Breast epithelium (tissue), 4 donors: Measurements from ENCODE around the gene ZNF487. TPM values are rescaled to one million over a fixed set of nuclear protein-coding genes. Genes with fewer than 3 reads are reported as not detected.
"Not testable (repeated sequence)": the region's sequence is repeated elsewhere in the genome, so short reads cannot be mapped to it uniquely, and the experiment has no call there.

Experiments used
- DNase-seq, 2 donors: peaks; one replicate each; pipeline ENCODE4 v3.0.0-alpha.2; 2019; ENCODE audit warnings: low spot score in 2 of 2
- H3K27ac ChIP-seq, 2 donors: fragments of 200-600 bp; sonication (generic) in 1 of 2; one replicate each; pipeline ENCODE4 v1.5.1; 2016 to 2019; ENCODE audit warnings: mild to moderate bottlenecking in 1 of 2
- H3K27me3 ChIP-seq, 2 donors: fragments of 200-600 bp; sonication (generic) in 1 of 2; one replicate each; pipeline versions ENCODE4 v1.5.1 to v1.6.0; 2017 to 2019; ENCODE audit warnings: control low read depth in 1 of 2, mild to moderate bottlenecking in 1 of 2
- H3K36me3 ChIP-seq: fragments of 200-600 bp; one replicate; pipeline ENCODE4 v1.5.1; 2019
- H3K4me1 ChIP-seq, 2 donors: fragments of 200-600 bp; sonication (generic); one replicate each; pipeline ENCODE4 v1.5.1; 2016 to 2019; ENCODE audit warnings: control low read depth in 1 of 2
- H3K4me3 ChIP-seq, 3 donors: fragments of 200-600 bp; sonication (generic); 1 replicate in 2 of 3; 2 replicates in 1 of 3; pipeline ENCODE4 v1.5.1; 2016 to 2019; ENCODE audit warnings: mild to moderate bottlenecking in 3 of 3, moderate library complexity in 2 of 3
- H3K9me3 ChIP-seq, 2 donors: fragments of 200-600 bp; sonication (generic) in 1 of 2; one replicate each; pipeline ENCODE4 v1.5.1; 2016 to 2019; ENCODE audit warnings: control low read depth in 1 of 2
- CTCF ChIP-seq, 3 donors: fragments of 450-650 bp; IDR thresholded peaks; one replicate each; pipeline ENCODE4 v1.5.1; 2016 to 2017; ENCODE audit warnings: antibody characterized with exemption in 3 of 3, mild to moderate bottlenecking in 3 of 3, moderate library complexity in 3 of 3
- POLR2A ChIP-seq: fragments of 450-650 bp; IDR thresholded peaks from one replicate; pipeline ENCODE4 v1.6.1; 2016; ENCODE audit warnings: antibody characterized with exemption, mild to moderate bottlenecking, moderate library complexity
- POLR2AphosphoS5 ChIP-seq, 3 donors: sonication (generic); formaldehyde crosslinking; IDR thresholded peaks; one replicate each; pipeline ENCODE4 v1.6.1; 2017; ENCODE audit warnings: antibody characterized with exemption in 3 of 3
- intact Hi-C: fragments of 100-400 bp; cut with DNase I; formaldehyde crosslinking; loops from one replicate; pipeline ENCODE4 v1.15.1; 2023; ENCODE audit warnings: low total_unique reads
- total RNA-seq, 3 donors: library from RNA; depleted of rRNA; stranded (reverse); fragments of >200 nt; gene quantifications; one replicate each; pipeline ENCODE4 v1.1.0, GENCODE V29; 2016

Gene ZNF487
- total RNA-seq, 3 donors from 2014 or later: 8.5 to 16.4 (median 12.8) TPM

- no peaks in the 10 kb centered on the region for H3K36me3 ChIP-seq
- H3K27ac ChIP-seq: peak overlapping the region in 1 of 2 donors; percentile 29
- DNase-seq: no peak
- H3K9me3 ChIP-seq: no peaks in the 10 kb centered on the region
- no peaks in the 10 kb centered on the region for H3K27me3 ChIP-seq
- no peak for TF ChIP-seq POLR2A
- TF ChIP-seq POLR2AphosphoS5 (IDR thresholded peaks at IDR 0.05): no peak
- no peak for TF ChIP-seq CTCF (IDR thresholded peaks at IDR 0.05)
- H3K4me3 ChIP-seq: no peak overlapping the region
- peaks cover 5 to 6% of the 10 kb centered on the region in 2 donors for H3K4me1 ChIP-seq
- intact Hi-C loops: no loop called here
Measured at GRCh38 chr10:43452356-43452914, 15.5 kb downstream of the ZNF487 start.

DNA sequence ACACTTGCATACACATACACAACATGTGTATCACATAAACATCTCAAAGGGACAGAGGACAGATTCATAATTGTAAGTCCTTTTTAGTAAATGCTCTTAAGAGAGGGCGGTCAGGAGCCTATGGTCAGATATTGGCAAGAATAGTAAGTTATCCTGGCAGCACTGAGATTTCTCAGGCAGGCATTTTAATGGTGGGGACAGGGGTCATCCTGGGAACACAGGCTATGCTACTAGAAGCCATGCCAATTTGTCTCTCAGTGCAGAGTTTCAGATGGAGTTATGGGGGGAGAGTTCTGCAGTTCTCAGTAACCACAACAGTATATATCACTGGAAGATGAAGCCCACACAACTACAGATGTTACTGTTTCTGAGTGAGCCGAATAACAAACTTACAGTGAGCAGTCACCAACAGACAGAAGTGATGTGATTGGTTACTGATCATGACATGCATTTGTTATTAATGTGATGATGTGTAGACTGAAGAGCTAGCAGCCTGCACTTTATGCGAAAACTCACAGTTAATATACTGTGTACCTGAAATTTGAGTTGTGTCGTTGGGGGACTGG, 16.4 kb downstream of the ZNF487 start:
- intact Hi-C loops: no loop called here
- Histone ChIP-seq H3K4me3 (no peak overlapping the region), H3K4me1 (peaks cover 5 to 6% of the 10 kb centered on the region in 2 donors), H3K36me3 (no peaks in the 10 kb centered on the region), H3K27ac (peak overlapping the region in 1 of 2 donors; percentile 20), H3K9me3 (no peaks in the 10 kb centered on the region), H3K27me3 (no peaks in the 10 kb centered on the region)
- TF ChIP-seq CTCF (IDR thresholded peaks at IDR 0.05): no peak
- TF ChIP-seq POLR2A: no peak
- TF ChIP-seq POLR2AphosphoS5 (IDR thresholded peaks at IDR 0.05): no peak
- DNase-seq: no peak

DNA sequence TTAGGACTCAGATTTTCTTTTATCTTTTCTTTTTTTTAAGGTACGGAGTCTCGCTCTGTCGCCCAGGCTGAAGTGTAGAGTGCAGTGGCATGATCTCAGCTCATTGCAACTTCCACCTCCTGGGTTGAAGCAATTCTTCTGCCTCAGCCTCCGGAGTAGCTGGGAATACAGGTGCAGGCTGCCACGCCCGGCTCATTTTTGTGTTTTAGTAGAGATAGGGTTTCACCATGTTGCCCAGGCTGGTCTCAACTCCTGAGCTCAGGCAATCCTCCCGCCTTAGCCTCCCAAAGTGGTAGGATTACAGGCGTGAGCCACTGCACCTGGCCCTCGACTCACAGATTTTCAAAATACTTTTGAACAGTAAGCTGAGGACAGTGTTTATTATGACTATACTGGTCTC, 17.1 kb downstream of the ZNF487 start:
- H3K27me3 ChIP-seq, H3K9me3 ChIP-seq, H3K4me3 ChIP-seq, H3K4me1 ChIP-seq, intact Hi-C loops, DNase-seq, H3K36me3 ChIP-seq: not testable (repeated sequence)
- H3K27ac ChIP-seq: peak overlapping the region; percentile 49 to 92

DNA sequence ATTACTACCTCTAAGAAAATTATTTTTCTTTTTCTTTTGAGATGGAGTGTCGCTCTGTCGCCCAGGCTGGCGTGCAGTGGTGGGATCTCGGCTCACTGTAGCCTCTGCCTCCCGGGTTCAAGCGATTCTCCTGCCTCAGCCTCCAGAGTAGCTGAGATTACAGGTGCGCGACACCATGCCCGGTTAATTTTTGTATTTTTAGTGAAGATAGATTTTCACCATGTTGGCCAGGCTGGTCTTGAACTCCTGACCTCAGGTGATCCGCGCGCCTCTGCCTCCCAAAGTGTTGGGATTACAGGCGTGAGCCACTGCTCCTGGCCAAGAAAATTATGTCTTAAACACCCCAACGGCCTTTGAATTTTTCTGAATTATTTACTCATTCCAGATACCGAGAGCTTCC, 19.6 kb downstream of the ZNF487 start:
- peak overlapping the region in 1 of 3 donors; percentile 65 for H3K4me3 ChIP-seq
- H3K4me1 ChIP-seq, H3K9me3 ChIP-seq, DNase-seq, H3K27me3 ChIP-seq, H3K36me3 ChIP-seq, intact Hi-C loops: not testable (repeated sequence)
- peak overlapping the region; percentile 92 to 95 for H3K27ac ChIP-seq

DNA sequence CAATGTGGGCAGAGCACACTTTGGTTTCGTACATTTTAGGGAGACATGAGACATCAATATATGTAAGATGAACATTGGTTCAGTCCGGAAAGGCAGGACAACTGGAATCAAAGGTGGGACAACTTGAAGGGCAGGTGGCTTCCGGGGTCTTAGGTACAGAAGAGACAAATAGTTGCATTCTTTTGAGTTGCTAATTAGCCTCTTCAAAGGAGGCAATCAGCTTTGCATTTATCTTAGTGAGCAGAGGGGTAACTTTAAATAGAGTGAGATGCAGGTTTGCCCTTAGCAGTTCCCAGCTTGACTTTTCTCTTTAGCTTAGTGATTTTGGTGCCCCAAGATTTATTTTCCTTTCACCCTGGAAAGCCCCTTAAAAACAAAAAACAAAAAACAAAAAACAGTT, 21.3 kb downstream of the ZNF487 start:
- Histone ChIP-seq H3K36me3 (no peaks in the 10 kb centered on the region), H3K9me3 (no peaks in the 10 kb centered on the region), H3K27ac (no peak overlapping the region), H3K27me3 (no peaks in the 10 kb centered on the region), H3K4me3 (no peak overlapping the region), H3K4me1 (peaks cover 5 to 6% of the 10 kb centered on the region in 2 donors)
- DNase-seq: no peak
- intact Hi-C loops: no loop called here
- TF ChIP-seq POLR2A: no peak

GRCh38 chr10:43461950-43462349, 25.0 kb downstream of the ZNF487 start:
- peak; percentile 33 to 73 (median 55) for TF ChIP-seq CTCF (IDR thresholded peaks at IDR 0.05)
- TF ChIP-seq POLR2A: no peak
- Histone ChIP-seq H3K9me3 (no peaks in the 10 kb centered on the region), H3K36me3 (no peaks in the 10 kb centered on the region), H3K4me3 (peak overlapping the region in 1 of 3 donors; percentile 33), H3K27ac (no peak overlapping the region), H3K27me3 (no peaks in the 10 kb centered on the region), H3K4me1 (no peaks in the 10 kb centered on the region)
- no peak for DNase-seq
- intact Hi-C loops: no loop called here

- H3K27ac ChIP-seq, H3K4me3 ChIP-seq, H3K4me1 ChIP-seq, DNase-seq, H3K9me3 ChIP-seq, intact Hi-C loops, H3K27me3 ChIP-seq, H3K36me3 ChIP-seq: not testable (repeated sequence)
Measured at GRCh38 chr10:43465086-43465735, 28.3 kb downstream of the ZNF487 start.

- H3K27me3 ChIP-seq, intact Hi-C loops, H3K36me3 ChIP-seq, H3K27ac ChIP-seq, H3K4me3 ChIP-seq, H3K9me3 ChIP-seq, DNase-seq, H3K4me1 ChIP-seq: not testable (repeated sequence)
Measured at GRCh38 chr10:43465736-43466120, 28.8 kb downstream of the ZNF487 start.
